ENCODE measurements around the gene GALNT11. TPM values are rescaled to one million over a fixed set of nuclear protein-coding genes. Genes with fewer than 3 reads are reported as not detected.

Gene GALNT11
- total RNA-seq, 1 donor from 2014 or later, result 28.1 TPM

GRCh38 chr7:152117356-152117755, 91.9 kb downstream of the GALNT11 start:
- DNase-seq (ENCODE audit: low read depth in 2 of 2), result no peak

- DNase-seq (ENCODE audit: low read depth in 2 of 2), result peak in 1 of 2 donors; percentile 75
Measured at GRCh38 chr7:152120210-152120609, 94.7 kb downstream of the GALNT11 start.

DNA sequence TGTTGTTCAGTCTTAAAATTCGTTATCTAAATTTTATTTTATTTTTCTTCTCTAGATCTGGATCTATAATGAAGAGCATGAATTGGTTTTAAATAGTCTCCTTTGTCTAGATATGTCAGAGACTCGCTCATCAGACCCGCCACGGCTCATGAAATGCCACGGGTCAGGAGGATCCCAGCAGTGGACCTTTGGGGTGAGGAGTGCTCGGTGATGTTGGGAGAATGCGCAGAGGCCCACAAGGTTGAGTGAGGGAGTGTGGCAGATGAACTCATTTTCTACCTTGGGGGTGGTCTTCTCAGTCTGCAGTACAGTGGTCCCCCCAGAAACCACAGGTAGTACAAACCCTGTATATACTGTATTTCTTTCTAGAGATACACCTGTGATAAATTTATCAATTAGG, 95.3 kb downstream of the GALNT11 start:
- DNase-seq (ENCODE audit: low read depth in 2 of 2), result no peak

DNA sequence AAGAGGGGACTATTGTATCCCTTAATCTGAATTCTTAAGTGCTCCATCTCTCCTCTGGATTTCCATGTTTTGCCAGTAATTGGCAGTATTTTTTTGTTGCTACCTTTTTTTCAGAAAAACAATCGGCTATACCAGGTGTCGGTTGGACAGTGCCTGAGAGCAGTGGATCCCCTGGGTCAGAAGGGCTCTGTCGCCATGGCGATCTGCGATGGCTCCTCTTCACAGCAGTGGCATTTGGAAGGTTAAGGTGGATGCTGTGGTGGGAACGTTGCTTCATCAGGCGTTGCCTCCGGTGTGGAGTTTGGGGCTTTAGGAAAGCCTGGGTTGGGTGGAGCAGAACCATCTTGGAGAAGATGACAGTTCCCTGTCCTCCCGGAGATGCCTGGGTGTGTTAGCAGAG, 96.0 kb downstream of the GALNT11 start:
- DNase-seq (ENCODE audit: low read depth in 2 of 2), result no peak

- DNase-seq (ENCODE audit: low read depth in 2 of 2), result no peak
Measured at GRCh38 chr7:152122540-152122939, 97.1 kb downstream of the GALNT11 start.

- DNase-seq (ENCODE audit: low read depth in 2 of 2), result no peak
Measured at GRCh38 chr7:152126741-152127140, 101.3 kb downstream of the GALNT11 start.

DNA sequence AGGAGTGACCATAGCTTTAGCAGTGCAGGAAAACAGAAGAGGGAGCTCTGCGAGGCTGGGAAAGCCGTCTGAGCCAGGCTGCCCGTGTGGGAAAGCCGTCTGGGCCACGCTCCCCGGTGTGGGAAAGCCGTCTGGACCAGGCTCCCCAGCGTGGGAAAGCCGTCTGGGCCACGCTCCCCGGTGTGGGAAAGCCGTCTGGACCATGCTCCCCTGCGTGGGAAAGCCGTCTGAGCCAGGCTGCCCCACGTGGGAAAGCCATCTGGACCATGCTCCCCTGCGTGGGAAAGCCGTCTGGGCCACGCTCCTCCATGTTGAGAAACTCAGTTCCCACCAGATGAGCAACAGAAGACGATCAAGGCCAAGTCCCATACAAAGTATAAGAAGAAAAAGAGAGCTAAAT, 101.8 kb downstream of the GALNT11 start:
- no peak for DNase-seq (ENCODE audit: low read depth in 2 of 2)

GRCh38 chr7:152128252-152128651, 102.8 kb downstream of the GALNT11 start:
- DNase-seq (ENCODE audit: low read depth in 2 of 2), result no peak

DNA sequence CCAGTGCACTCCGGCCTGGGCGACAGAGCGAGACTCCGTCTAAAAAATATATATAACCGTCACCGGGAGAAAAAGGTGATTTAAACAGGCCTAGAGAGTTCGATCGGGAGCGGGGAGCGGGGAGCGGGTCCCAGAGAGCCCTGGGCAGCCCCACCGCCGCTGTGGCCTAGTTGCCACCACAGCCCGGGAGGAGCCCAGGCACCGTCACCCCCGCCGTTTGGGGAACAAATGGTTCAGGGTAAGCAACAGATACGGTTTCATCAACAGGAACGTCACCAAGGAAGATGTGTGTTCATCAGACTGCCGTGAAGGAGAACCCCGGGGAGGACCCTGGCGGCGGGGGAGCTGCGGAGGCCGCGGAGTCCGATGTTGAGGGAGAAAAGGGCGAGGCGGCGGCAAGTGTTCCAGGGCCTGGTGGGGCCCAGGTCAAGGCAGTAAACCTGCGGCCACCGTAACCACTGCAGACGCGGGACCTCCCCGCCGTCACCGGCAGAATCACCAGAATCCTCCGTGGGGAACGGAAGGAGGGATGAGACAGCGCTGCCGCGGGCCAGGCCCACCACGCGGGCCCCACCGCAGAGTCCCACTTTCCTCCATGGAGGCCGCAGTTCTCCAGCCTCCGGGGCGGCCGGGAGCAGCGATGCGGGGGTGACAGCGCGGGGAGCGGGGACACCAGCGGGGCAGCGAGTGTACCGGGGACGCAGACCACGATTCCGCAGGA, 103.4 kb downstream of the GALNT11 start:
- DNase-seq (ENCODE audit: low read depth in 2 of 2), result no peak

DNA sequence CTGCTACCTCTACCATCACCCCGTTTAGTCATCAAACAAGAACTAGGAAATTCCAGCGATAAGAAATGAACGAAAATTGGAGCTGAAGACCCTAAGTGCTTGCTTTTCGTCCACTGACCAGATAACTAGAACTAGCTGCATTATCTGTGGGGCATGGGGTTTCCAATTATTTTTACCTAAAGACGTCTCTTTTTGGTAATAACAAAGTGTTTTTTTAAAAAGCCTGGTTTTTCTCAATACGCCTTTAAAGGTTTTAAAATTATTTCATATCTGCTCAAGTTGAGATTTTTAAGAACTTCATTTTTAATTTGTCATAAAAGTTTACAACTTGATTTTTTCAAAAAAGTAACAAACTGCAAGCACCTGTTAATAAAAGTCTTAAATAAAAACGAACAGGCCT, 104.2 kb downstream of the GALNT11 start:
- DNase-seq (ENCODE audit: low read depth in 2 of 2), result no peak

- DNase-seq (ENCODE audit: low read depth in 2 of 2), result no peak
Measured at GRCh38 chr7:152130658-152131590, 105.5 kb downstream of the GALNT11 start.

- no peak for DNase-seq (ENCODE audit: low read depth in 2 of 2)
Measured at GRCh38 chr7:152131981-152132494, 106.6 kb downstream of the GALNT11 start.

DNA sequence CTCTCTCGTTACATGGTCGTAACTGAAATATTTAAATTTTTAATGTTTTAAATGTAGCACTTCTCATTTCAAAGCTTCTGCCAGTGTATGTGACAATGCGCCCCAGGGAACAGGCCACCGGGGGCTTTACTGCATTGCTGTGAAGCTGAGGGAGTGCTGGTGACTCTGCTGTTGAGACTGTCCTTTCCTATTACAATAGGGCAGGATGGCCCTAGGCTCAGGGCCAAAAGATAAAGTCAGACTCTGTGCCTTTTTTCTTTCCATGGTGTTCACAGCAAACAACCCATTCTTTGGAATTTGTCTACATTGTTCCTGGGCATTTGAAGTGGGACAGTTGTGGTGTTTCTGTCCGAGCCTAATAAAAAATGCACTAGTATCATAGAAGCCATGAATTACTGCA, 107.3 kb downstream of the GALNT11 start:
- DNase-seq (ENCODE audit: low read depth in 2 of 2), result peak; percentile 52 to 60

- no peak for DNase-seq (ENCODE audit: low read depth in 2 of 2)
Measured at GRCh38 chr7:152133804-152134203, 108.3 kb downstream of the GALNT11 start.

DNA sequence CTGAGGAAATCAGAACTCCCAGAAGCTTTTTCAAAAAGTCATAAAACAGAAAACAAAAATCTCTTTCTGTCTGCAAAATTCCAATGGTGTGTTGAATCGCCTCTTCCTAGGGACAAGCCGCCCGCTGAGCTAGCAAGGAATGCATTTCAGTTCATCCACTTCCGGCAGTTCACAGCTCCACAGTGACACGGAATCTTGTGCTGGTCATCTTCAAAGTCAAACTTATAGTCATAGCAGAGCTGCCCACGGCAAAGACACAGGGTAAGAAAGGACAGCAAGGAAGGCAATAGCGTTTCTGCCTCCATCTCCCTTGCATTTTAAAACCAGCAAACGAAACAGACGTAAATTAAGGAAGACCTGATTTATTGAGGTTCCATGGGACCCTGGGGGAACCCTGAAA, 111.2 kb downstream of the GALNT11 start:
- DNase-seq (ENCODE audit: low read depth in 2 of 2), result peak in 1 of 2 donors; percentile 32

DNA sequence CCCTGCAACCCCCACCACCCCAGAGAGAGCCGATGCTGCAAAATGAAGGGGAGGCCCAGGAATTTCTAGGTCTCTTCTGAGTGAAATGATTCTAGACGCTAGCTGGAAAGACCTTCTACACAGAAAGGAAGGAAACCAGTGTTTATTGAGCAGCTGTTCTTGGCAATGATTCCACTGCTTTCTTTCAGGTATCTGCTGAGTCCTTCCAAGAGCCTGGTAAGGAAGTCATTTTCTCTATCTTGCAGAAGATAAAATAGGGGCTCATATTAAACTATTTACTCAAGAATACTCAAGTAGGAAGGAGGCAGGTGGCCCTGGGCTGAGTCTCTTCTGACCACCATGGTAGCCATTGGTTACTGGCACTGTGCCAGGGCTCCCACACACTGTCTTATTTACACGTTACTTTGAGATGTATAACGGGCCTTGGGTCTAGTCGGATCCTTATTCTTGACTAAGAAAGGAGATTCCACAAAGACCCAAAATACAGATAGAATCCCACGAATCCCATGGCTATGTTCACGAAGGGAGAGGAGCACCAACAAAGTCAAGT, 112.1 kb downstream of the GALNT11 start:
- peak in 1 of 2 donors; percentile 73 for DNase-seq (ENCODE audit: low read depth in 2 of 2)

GRCh38 chr7:152140067-152140466, 114.6 kb downstream of the GALNT11 start:
- DNase-seq (ENCODE audit: low read depth in 2 of 2), result peak in 1 of 2 donors; percentile 29

DNA sequence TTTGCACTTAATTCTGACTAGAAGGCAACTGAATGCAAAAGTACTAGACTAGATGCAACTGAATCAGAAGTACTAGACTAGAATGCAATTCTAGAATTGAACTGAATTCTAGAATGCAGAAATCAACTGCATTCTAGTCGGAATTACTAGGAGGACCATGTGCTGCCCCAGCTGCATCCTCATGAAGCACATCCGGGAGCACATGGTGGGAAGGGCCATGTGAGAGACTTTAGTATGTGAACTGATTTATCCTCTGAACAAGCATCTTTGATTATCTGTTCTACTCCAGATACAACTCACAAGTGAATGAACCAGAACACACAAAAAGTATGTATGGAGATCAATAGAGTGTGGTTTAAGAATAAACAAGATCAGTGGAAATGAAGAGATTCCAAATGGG, 115.1 kb downstream of the GALNT11 start:
- no peak for DNase-seq (ENCODE audit: low read depth in 2 of 2)

DNA sequence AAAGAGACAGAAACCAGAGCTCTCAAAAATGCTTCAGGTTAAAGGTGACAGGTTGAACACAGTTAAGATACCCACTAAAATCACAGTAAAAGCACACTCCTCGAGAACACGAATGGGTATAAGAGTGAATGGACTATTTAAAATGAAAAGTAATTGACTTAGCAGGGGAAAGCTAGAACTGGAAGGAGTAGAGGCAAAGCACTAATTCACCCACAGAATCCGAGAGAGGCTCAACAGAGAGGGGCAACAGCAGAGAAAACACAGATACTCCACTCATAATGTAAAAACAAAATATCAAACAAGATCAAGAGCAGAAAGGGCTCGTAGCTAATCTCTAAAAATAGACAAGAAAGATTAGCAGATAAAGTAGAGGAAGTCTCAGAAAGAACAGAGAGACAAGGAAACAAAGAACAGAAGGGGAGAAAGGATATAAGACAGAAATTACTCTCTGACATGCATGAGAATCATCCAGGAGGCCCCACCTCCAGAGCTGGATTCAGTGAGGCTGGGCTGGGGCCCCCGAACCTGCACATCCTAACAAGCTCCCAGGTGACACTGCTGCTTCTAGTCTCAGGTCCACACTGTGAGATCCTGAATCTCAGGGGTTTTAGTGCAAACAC, 117.6 kb downstream of the GALNT11 start:
- no peak for DNase-seq (ENCODE audit: low read depth in 2 of 2)

- peak in 1 of 2 donors; percentile 60 for DNase-seq (ENCODE audit: low read depth in 2 of 2)
Measured at GRCh38 chr7:152144557-152145245, 119.2 kb downstream of the GALNT11 start.

DNA sequence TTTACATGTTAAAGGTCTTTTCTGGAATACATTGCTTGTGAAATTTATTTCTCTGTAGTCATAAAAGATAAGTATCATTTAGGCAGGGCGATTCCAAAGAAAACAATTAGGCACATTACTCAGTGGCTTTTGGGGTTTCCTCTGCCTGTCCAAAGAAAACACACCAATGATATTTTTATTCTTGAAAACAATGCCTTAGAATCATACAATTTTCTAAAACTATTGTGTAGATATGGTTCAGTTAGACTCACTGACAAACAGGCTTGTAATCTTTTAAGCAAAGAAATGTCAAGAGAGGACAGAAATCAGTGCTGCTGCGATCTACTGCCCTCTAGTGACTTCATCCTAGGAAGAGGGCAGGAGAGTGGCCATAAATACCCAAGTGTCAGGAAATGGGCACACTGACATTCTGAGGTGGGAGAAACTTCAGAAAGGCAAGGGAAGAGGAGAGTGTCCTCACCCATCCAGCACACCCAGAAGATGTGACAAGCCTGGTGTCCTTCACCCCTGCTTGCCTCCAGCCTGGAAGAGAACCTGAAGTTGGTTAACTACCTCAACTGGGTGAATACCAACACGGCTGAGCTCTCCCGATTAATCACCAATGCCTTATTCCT, 120.5 kb downstream of the GALNT11 start:
- DNase-seq (ENCODE audit: low read depth in 2 of 2), result peak; percentile 50 to 91
